ENCODE data around the gene CUBN.

DNA sequence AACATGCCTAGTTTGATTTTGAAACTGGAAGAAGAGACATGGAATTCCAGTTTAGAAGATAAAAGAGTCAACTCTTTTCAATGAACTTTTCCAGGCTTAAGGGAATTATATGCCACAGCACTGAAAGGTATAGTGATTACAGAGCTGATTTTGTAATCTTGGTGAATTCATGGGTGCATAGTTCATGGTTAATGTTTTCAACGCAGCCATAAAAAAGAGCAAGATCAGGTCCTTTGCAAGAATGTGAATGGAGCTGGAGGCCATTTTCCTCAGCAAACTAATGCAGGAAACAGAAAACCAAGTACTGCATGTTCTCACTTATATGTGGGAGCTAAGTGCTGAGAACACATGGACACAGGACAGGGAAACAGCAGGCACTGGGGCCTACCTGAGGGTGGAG is 94.2 kb downstream of the CUBN start:
- TF ChIP-seq, protein P1, sequence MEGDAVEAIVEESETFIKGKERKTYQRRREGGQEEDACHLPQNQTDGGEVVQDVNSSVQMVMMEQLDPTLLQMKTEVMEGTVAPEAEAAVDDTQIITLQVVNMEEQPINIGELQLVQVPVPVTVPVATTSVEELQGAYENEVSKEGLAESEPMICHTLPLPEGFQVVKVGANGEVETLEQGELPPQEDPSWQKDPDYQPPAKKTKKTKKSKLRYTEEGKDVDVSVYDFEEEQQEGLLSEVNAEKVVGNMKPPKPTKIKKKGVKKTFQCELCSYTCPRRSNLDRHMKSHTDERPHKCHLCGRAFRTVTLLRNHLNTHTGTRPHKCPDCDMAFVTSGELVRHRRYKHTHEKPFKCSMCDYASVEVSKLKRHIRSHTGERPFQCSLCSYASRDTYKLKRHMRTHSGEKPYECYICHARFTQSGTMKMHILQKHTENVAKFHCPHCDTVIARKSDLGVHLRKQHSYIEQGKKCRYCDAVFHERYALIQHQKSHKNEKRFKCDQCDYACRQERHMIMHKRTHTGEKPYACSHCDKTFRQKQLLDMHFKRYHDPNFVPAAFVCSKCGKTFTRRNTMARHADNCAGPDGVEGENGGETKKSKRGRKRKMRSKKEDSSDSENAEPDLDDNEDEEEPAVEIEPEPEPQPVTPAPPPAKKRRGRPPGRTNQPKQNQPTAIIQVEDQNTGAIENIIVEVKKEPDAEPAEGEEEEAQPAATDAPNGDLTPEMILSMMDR (IDR thresholded peaks at IDR 0.05) = no peak
- TF ChIP-seq POLR2AphosphoS5 (IDR thresholded peaks at IDR 0.05) (no peak), POLR2A (IDR thresholded peaks at IDR 0.05) (no peak)

All from prostate gland (tissue), 2 donors.